Activated CD4-positive, alpha-beta T cell treated with anti-CD3 and anti-CD28 coated beads, Interleukin-2, amount 50 U/mL, for 24 hours (primary cell): ENCODE data around the gene ACOXL.

Source experiments
- DNase-seq, 2 donors: peaks; one replicate each; pipeline ENCODE4 v3.0.0-alpha.2; 2020; ENCODE audit warnings: low read depth in 1 of 2, low spot score in 1 of 2

Gene ACOXL

GRCh38 chr2:110790907-110791306, 58.5 kb downstream of the ACOXL start:
- DNase-seq, result no peak

- no peak for DNase-seq
These were observed 59.1 kb downstream of the ACOXL start for GRCh38 chr2:110791435-110791834.

GRCh38 chr2:110793034-110793433, 60.7 kb downstream of the ACOXL start:
- no peak for DNase-seq

- no peak for DNase-seq
These were observed 62.0 kb downstream of the ACOXL start for GRCh38 chr2:110794390-110794789.

DNA sequence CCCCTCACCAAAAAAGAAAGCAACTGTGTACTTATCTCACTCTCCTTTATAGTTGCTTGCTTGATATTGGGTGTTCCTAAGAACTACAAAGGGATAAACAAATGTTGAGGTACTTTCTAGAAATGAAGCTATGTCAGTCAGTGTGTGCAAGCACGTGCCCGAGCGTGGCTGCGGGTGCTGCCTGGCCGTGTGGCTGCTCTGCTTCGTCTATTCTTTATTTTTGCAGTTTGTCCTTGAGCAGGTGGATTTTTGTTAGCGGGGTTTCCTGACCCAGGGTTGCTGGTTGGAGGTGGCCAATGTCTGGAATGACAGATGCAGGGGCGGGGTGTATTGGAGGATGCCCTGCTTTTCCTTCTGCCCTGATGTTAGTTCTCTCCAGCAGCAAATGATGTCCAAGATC, 62.6 kb downstream of the ACOXL start:
- no peak for DNase-seq

GRCh38 chr2:110796716-110797301, 64.4 kb downstream of the ACOXL start:
- no peak for DNase-seq

- DNase-seq, result no peak
These were observed 67.0 kb downstream of the ACOXL start for GRCh38 chr2:110799376-110799775.

DNA sequence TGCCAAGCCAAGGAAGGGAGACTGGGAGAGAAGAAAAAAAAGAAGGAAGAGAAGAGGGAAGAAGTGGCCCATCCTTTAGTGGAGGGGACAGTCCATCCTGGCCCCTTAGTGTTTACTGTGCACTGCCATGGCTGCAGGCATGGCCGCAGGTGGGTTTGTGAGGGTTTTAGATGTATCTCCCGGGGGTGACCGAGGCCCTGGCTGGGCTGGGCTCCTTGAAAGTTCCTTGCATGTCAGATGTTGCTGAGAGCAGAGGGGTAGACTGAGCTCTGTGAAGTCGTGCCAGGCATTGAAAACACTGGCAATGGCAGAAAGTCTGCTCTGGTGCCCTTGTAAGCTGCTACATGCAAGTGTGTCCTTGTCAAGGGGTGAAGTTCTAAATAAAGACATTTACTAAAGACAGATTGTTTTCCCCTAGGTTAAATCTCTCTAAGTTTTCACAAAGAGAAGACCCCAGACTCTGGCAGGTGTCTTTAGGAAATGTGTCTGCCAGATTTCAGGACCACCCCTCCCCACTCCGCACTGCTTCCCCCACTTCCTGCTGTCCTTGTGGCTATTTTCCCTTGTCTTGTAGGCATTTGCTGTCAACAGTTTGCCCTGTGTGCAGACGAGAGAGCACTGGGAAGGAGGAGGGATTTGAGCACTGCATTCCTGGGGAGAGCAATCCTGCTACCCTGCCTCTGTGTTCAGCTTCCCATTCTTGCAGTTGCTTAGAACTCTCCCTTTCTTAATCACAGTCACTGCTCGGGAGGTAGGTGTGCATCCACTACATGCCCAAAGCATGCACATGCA, 68.4 kb downstream of the ACOXL start:
- DNase-seq, result no peak

DNA sequence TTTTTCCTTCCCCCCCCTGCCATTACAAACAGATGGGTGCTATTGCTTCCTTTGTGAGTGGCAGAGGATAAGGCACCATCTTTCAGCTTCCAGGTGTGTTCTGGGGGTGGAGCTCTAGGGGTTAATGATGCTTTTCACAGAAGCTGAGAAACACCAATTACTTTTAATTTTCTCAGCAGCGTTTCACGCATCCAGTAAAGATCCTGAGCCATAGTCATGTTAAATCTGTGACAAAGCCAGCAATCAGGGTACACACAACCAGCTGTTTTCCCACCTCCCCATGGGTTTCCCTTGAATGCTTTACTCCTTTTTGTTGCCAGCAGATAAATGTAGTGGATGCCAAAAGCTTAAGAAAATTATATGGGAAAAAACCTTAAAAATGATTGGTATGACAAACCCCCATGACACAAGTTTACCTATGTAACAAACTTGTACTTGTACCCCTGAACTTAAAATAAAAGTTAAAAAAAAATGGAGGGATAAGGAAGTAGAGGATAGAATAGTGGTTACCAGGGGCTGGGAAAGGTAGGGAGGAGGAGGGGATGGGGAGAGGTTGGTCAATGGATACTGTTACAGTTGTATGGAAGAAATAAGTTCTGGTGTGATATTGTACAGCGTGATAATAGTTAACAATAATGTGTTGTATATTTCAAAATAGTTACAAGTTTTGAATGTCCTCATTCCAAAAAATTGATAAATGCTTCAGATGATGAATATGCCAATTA, 70.0 kb downstream of the ACOXL start:
- no peak for DNase-seq

DNA sequence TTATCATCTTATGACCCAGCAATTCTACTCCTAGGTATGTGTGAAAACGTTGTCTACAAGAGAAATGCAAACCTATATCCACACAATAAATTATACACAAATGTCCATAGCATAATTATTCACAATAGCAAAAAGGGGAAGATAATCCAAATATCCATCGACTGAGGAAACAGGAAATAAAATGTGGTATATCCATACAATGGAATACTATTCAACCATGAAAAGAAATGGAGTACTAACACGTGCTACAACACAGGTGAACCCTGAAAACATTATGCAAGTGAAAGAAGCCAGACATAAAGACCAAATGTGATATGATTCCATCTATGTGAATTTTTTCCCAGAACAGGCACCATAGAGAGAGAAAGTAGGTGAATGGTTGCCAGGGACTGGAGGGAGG, 72.1 kb downstream of the ACOXL start:
- no peak for DNase-seq

- peak in 1 of 2 donors; percentile 64 for DNase-seq
These were observed 72.5 kb downstream of the ACOXL start for GRCh38 chr2:110804915-110805314.

- no peak for DNase-seq
These were observed 73.6 kb downstream of the ACOXL start for GRCh38 chr2:110805894-110806452.

- DNase-seq, result no peak
These were observed 75.1 kb downstream of the ACOXL start for GRCh38 chr2:110807522-110807921.

DNA sequence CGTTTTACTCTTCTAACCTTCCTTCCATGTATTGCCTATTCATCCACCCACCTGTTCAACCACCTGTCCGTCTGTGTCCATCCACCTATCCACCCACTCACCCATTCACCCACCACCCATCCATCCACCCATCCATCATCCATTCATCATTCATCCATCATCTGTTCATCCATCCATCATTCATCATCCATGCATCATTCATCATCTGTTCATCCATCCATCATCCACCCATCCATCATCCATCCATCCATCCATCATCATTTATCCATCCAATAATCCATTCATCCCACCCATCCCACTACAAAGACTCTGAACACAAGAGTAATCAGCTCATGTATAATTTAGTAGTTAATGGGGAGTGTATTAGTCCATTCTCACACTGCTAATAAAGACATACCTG, 78.0 kb downstream of the ACOXL start:
- DNase-seq, result no peak

DNA sequence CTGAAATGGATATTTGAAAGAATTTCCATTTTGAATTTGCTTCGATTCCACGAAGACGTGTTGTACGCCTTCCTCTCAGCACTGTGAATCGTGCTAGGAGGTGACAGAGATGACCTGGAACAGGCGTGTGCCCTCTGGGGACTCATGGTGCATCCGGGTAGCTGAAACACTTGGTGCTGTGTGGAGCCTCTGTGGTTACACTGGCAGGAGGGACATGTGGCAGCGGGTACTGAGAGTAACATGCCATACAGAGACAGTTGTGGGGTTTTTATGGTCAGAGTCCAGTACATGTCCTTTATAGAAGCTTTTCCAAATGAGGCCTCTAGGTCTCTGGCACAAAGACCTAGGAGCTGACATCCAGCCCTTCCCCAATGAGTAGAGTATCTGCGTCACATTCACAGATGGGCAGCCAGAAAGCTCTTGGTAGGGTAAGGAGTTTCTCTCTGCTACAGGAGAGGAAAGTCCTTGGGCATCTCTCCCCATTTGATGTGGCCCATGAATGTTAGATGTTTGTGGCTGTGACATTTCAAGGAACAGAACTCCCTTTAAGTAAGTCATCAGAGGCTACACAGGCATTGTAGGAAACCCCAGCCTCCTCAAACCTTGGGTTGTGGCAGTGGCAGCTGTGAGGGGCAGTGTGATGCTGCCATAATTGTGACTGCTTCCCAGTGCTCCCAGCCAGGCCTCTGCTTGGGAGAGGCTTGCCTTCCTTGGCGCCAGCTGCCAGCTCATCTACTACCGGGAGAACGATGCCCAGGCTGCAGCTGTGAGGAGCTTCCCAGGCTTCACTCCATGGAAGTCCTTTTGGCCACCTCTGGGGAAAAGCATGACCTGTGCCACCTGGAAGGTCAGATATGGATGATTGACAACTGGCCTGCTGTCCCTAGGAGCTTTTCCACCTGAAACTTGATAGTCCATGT, 80.6 kb downstream of the ACOXL start:
- DNase-seq, result no peak

- DNase-seq, result no peak
These were observed 81.5 kb downstream of the ACOXL start for GRCh38 chr2:110813896-110814295.

DNA sequence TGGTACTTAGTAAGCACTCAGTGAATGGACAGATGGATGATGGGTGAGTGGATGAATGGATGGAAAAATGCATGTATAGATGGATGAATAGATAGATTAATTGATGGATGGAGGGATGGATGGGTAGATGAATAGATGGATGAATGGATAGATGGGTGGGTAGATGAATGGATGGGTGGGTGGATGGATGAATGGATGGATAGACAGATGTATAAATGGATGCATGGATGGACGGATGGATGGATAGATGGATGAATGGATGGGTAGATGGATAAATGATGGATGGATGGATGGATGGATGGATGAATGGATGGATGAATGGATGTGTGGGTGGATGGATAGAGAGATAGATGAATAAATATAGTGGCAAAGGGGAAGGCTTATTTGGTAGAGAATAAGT, 83.6 kb downstream of the ACOXL start:
- DNase-seq, result no peak

- DNase-seq, result no peak
These were observed 84.3 kb downstream of the ACOXL start for GRCh38 chr2:110816404-110817365.

DNA sequence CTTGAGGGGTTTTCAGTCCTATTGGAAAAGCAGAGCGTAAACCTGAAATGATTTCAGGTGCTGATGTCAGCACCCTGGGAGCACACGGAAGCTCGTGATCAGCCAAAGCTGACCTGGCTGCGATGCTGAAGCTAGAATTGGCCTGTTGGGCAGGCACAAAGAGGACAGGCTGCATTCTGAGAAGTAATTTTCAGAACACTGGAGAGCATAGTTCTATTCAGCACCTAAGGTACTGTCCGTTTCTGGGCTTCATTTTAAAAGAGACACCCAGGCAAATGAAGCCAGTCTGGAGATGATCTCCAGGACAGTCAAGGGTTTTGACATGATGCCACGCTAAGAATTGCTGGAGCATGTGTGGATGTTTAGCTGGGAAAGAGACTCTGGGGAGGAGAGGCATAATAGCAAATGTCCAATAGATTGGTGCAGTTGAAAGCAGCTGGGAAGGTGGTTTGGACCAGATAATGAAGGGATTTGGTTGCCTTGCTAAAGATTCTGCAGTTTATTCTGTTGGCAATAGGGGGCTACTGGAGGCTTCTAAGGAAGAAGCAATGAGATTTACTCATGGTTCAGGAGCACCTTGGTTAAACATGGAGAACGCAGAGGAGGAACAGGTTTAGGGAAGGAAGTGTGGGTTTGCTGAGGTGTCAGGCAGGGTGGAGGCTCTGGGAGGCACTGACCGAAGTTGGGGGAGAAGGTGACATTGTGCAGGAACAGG, 86.6 kb downstream of the ACOXL start:
- DNase-seq, result no peak
